Kidney epithelial cell (primary cell): ENCODE results near the gene HEPACAM. TPM values are rescaled to one million over a fixed set of nuclear protein-coding genes. Genes with fewer than 3 reads are reported as not detected.

Experiments
- DNase-seq: peaks from one replicate; pipeline ENCODE4 v3.0.0-alpha.2; 2010; ENCODE audit warnings: low read depth
- H3K27me3 ChIP-seq: 2 replicates; pipeline ENCODE4 v1.6.0; 2011; ENCODE audit warnings: low read length; ENCODE audit not compliant: control insufficient read depth, insufficient read depth
- H3K36me3 ChIP-seq: 2 replicates; pipeline ENCODE4 v1.5.1; 2011; ENCODE audit warnings: low read length; ENCODE audit not compliant: control insufficient read depth, insufficient read depth
- H3K4me3 ChIP-seq: 2 replicates; pipeline ENCODE4 v1.5.1; 2011; ENCODE audit warnings: low read depth, mild to moderate bottlenecking, control low read depth, low read length
- CTCF ChIP-seq: IDR thresholded peaks from 2 replicates; pipeline ENCODE4 v1.5.1; 2011; ENCODE audit warnings: mild to moderate bottlenecking, moderate library complexity, low read length, control low read depth, inconsistent platforms; ENCODE audit not compliant: insufficient read depth, poor library complexity, severe bottlenecking
- total RNA-seq: library from RNA; depleted of rRNA; stranded (reverse); fragments of >200 nt; gene quantifications from 2 replicates; pipeline ENCODE4 v1.2.3, GENCODE V29; 2015

Gene HEPACAM
- total RNA-seq, 1 donor from 2014 or later: 0.17 TPM

DNA sequence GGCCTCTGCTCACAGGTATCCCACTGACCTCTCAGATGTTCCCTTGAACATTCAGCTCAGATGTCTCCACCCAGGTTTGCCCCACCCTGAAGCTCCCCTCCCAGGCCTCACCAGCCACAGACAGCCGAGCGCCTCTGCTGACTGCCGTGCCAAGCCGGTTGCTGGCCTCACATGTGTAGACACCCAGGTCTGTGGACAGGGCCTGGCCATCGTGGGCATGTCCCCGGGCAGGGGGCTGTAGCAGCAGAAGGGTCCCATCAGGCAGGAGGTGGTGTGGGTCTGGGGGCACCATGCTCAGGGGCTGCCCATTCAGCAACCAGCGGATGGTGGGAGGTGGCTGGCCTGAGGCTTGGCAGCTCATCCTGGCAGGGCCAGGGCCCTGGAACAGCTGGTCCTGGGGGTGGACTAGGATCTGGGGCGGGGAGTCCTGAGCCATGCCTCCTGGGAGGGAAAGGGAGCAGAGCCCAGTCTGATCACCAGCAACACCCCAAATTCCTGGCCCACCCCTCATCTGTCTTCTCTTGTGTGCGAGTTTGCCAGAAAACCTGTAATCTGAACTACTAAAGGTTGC is 38.9 kb downstream of the HEPACAM start:
- Histone ChIP-seq H3K4me3 (no peak overlapping the region), H3K36me3 (no peaks in the 10 kb centered on the region), H3K27me3 (no peaks in the 10 kb centered on the region)
- TF ChIP-seq CTCF: no peak
- no peak for DNase-seq

GRCh38 chr11:124896071-124896750 is 39.6 kb downstream of the HEPACAM start:
- Histone ChIP-seq H3K36me3 (no peaks in the 10 kb centered on the region), H3K27me3 (no peaks in the 10 kb centered on the region), H3K4me3 (no peak overlapping the region)
- no peak for TF ChIP-seq CTCF
- DNase-seq: no peak

DNA sequence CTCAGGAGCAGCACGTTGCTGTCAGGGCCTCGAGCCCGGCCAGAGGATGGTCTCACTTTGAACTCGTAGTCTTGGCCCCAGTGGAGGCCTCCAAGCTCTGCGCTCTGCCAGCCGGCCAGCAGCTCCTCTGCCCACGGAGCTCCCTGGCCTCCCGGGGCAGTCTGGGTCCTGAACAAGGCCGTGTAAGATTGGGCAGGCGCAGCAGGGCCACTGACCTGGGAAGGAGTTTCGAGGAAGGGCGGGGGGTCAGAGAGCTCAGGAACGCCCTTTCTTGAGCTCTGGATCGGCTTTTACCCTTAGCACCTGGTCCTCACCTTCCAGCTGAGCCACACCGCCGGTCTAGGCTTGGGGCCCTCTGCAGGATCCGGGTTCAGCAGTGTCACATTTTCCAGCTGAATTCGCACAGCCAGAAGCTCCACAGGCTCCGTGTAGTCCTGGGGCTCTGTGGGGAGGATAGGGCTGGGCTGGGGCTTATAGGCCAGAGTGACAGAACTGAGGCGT is 40.3 kb downstream of the HEPACAM start:
- H3K4me3 ChIP-seq: no peak overlapping the region
- no peak for TF ChIP-seq CTCF
- DNase-seq: no peak
- H3K36me3 ChIP-seq: no peaks in the 10 kb centered on the region
- no peaks in the 10 kb centered on the region for H3K27me3 ChIP-seq

GRCh38 chr11:124894606-124895430 is 41.0 kb downstream of the HEPACAM start:
- no peak for TF ChIP-seq CTCF

GRCh38 chr11:124893781-124894401 is 42.0 kb downstream of the HEPACAM start:
- Histone ChIP-seq H3K4me3 (no peak overlapping the region), H3K27me3 (no peaks in the 10 kb centered on the region), H3K36me3 (no peaks in the 10 kb centered on the region)
- no peak for TF ChIP-seq CTCF
- DNase-seq: no peak

More at GRCh38 chr11:124894606-124895430, 41.0 kb downstream of the HEPACAM start:
- H3K4me3 ChIP-seq: no peak overlapping the region
- H3K27me3 ChIP-seq: no peaks in the 10 kb centered on the region
- no peak for DNase-seq
- H3K36me3 ChIP-seq: no peaks in the 10 kb centered on the region
